Astrocyte of the spinal cord (primary cell): ENCODE measurements around the gene GIT2.
A peak's percentile ranks its signal among the peaks of the same experiment; 100 is the strongest.

Experiments used
- DNase-seq: peaks from one replicate; pipeline ENCODE4 v3.0.0; 2011; ENCODE audit warnings: low read depth, low spot score
- H3K4me3 ChIP-seq: 2 replicates; pipeline ENCODE4 v1.5.1; 2011; ENCODE audit warnings: low read depth, mild to moderate bottlenecking, low read length, moderate library complexity
- CTCF ChIP-seq: IDR thresholded peaks from 2 replicates; pipeline ENCODE4 v1.5.1; 2012; ENCODE audit warnings: low read depth, mild to moderate bottlenecking, low read length, inconsistent platforms
- in situ Hi-C: cut with HindIII; loops from 2 replicates; pipeline ENCODE4 v1.10.0; 2017; ENCODE audit warnings: low sequenced_read_pairs

Gene GIT2

GRCh38 chr12:109995686-109996482, at the start of gene GIT2:
GIT2 (minus strand) TSS chr12:109996368; CDS start chr12:109996224, 144 bp downstream.
- no peak for TF ChIP-seq CTCF
- DNase-seq = peak; percentile 89
- in situ Hi-C loops = no loop called here
- peak within 1 kb of the TSS; percentile 90 for H3K4me3 ChIP-seq

GRCh38 chr12:110042264-110042663, 46.1 kb upstream of the GIT2 start:
- TF ChIP-seq CTCF = no peak
- in situ Hi-C loops = no loop called here
- DNase-seq = no peak
- H3K4me3 ChIP-seq = no peak overlapping the region

- peak; percentile 91 for DNase-seq
- in situ Hi-C loops = no loop called here
- no peak overlapping the region for H3K4me3 ChIP-seq
- TF ChIP-seq CTCF = no peak
Observed at GRCh38 chr12:110039085-110039807, 43.1 kb upstream of the GIT2 start.

- TF ChIP-seq CTCF = no peak
- DNase-seq = no peak
- no peak overlapping the region for H3K4me3 ChIP-seq
- in situ Hi-C loops = no loop called here
Observed at GRCh38 chr12:110038741-110039084, 42.5 kb upstream of the GIT2 start.

- no peak for DNase-seq
- H3K4me3 ChIP-seq = no peak overlapping the region
- in situ Hi-C loops = no loop called here
- no peak for TF ChIP-seq CTCF
Observed at GRCh38 chr12:110037315-110037714, 41.1 kb upstream of the GIT2 start.

- no peak for DNase-seq
- no peak overlapping the region for H3K4me3 ChIP-seq
- TF ChIP-seq CTCF = no peak
- in situ Hi-C loops = no loop called here
Observed at GRCh38 chr12:110035534-110036104, 39.5 kb upstream of the GIT2 start.
